Parathyroid adenoma (tissue), 2 donors: ENCODE data around the gene PTPRD.

Experiments
- H2AFZ ChIP-seq: fragments of 300-600 bp; sonication (generic); one replicate; pipeline ENCODE4 v1.7.0; 2017; ENCODE audit warnings: antibody characterized with exemption, mild to moderate bottlenecking
- H3K27ac ChIP-seq: fragments of 300-600 bp; sonication (generic); one replicate; pipeline ENCODE4 v1.7.0; 2017
- H3K27me3 ChIP-seq: fragments of 300-600 bp; sonication (generic); one replicate; pipeline ENCODE4 v1.7.0; 2017; ENCODE audit warnings: low read length; ENCODE audit not compliant: control insufficient read depth, insufficient read depth
- H3K36me3 ChIP-seq: fragments of 300-600 bp; sonication (generic); one replicate; pipeline ENCODE4 v1.7.0; 2017; ENCODE audit warnings: low read length; ENCODE audit not compliant: control insufficient read depth, insufficient read depth
- H3K4me1 ChIP-seq: fragments of 300-600 bp; sonication (generic); one replicate; pipeline ENCODE4 v1.7.0; 2017; ENCODE audit warnings: control low read depth
- H3K4me2 ChIP-seq: fragments of 300-600 bp; sonication (generic); one replicate; pipeline ENCODE4 v1.7.0; 2017; ENCODE audit warnings: low read length
- H3K4me3 ChIP-seq: fragments of 300-600 bp; sonication (generic); one replicate; pipeline ENCODE4 v1.7.0; 2017; ENCODE audit warnings: low read depth, low read length
- H3K79me2 ChIP-seq: fragments of 300-600 bp; sonication (generic); one replicate; pipeline ENCODE4 v1.7.0; 2017; ENCODE audit warnings: control low read depth
- H3K9ac ChIP-seq: fragments of 300-600 bp; sonication (generic); one replicate; pipeline ENCODE4 v1.7.0; 2017; ENCODE audit warnings: mild to moderate bottlenecking
- H3K9me3 ChIP-seq: fragments of 300-600 bp; sonication (generic); one replicate; pipeline ENCODE4 v1.7.0; 2017; ENCODE audit warnings: low read length; ENCODE audit not compliant: control insufficient read depth
- TF ChIP-seq, protein P1 (sequence below): fragments of 300-600 bp; sonication (generic); IDR thresholded peaks from one replicate; pipeline ENCODE4 v1.7.0; 2017; ENCODE audit warnings: antibody characterized with exemption, mild to moderate bottlenecking
- donor health status: primary hyperparathyroidism.

PTPRD gene

DNA sequence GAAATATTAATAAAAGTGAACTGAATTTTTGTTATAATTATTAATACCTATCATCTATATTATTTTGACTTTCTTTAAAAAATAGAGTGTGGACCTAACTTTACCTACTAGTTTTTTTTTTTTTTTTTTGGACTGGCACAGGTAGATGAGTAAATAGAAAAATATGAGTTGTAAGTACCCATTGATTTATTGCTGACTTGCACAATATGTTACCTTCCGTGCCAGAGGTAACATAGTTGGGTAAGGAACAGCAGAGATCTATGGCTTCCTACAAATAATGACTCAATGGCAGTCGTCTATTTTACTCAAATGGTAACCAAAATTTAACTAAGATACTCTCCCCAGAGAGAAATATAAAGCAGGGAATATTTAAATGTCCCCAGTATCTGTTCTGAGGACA lies 1212.8 kb downstream of the PTPRD start:
- no peak overlapping the region for H3K9ac ChIP-seq
- H3K36me3 ChIP-seq: no peaks in the 10 kb centered on the region
- no peak overlapping the region for H3K4me2 ChIP-seq
- no peak overlapping the region for H3K27ac ChIP-seq
- H3K79me2 ChIP-seq: no peaks in the 10 kb centered on the region
- H3K4me3 ChIP-seq: no peak overlapping the region
- TF ChIP-seq, protein P1, sequence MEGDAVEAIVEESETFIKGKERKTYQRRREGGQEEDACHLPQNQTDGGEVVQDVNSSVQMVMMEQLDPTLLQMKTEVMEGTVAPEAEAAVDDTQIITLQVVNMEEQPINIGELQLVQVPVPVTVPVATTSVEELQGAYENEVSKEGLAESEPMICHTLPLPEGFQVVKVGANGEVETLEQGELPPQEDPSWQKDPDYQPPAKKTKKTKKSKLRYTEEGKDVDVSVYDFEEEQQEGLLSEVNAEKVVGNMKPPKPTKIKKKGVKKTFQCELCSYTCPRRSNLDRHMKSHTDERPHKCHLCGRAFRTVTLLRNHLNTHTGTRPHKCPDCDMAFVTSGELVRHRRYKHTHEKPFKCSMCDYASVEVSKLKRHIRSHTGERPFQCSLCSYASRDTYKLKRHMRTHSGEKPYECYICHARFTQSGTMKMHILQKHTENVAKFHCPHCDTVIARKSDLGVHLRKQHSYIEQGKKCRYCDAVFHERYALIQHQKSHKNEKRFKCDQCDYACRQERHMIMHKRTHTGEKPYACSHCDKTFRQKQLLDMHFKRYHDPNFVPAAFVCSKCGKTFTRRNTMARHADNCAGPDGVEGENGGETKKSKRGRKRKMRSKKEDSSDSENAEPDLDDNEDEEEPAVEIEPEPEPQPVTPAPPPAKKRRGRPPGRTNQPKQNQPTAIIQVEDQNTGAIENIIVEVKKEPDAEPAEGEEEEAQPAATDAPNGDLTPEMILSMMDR: no peak
- no peaks in the 10 kb centered on the region for H3K27me3 ChIP-seq
- H3K4me1 ChIP-seq: no peaks in the 10 kb centered on the region
- no peaks in the 10 kb centered on the region for H3K9me3 ChIP-seq
- H2AFZ ChIP-seq: no peak overlapping the region

DNA sequence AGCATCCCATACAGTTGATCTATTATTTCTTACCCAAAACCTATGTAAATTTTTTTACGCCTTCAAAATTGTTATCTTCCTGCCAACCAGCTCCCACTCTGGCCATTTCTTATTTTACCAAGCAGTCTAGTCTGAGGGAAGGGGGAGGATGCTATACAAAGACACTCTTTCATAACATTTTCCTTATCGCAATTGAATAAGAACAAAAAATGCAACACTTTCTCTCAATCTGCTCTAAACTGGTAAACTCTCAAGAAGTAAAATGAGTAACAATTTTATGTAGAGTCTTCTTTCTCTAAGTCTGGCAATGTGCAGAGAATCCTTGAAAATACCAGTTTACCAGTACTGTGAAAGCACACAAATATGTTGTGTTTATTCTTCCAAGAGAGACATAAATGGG lies 1216.3 kb downstream of the PTPRD start:
- TF ChIP-seq, protein P1: no peak
- no peak overlapping the region for H3K27ac ChIP-seq
- no peak overlapping the region for H2AFZ ChIP-seq
- no peak overlapping the region for H3K4me2 ChIP-seq
- H3K79me2 ChIP-seq: no peaks in the 10 kb centered on the region
- no peaks in the 10 kb centered on the region for H3K36me3 ChIP-seq
- H3K4me1 ChIP-seq: no peaks in the 10 kb centered on the region
- H3K27me3 ChIP-seq: no peaks in the 10 kb centered on the region
- H3K9me3 ChIP-seq: no peaks in the 10 kb centered on the region
- H3K4me3 ChIP-seq: no peak overlapping the region
- H3K9ac ChIP-seq: no peak overlapping the region

DNA sequence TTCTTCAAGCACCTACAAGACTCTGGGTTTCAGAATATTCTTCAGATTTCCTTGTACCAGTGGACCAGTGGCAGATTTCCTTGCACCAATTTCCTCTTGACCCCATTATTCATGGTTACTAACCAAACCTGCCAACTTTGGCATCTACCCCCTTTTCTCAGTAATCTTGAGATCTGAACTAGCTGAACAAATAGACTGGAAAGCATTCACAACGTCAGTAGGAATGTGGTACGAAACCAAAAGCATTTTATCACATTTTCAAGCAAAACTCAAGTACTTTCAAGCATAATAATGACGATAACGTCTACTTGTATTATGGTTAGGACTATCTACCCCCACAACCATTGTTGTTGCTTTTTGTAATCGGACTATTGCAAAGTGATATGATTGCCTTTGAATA lies 1217.3 kb downstream of the PTPRD start:
- Histone ChIP-seq H3K9me3 (no peaks in the 10 kb centered on the region), H3K4me1 (no peaks in the 10 kb centered on the region), H3K9ac (no peak overlapping the region), H3K27ac (no peak overlapping the region), H2AFZ (no peak overlapping the region), H3K79me2 (no peaks in the 10 kb centered on the region), H3K4me2 (no peak overlapping the region), H3K4me3 (no peak overlapping the region), H3K27me3 (no peaks in the 10 kb centered on the region), H3K36me3 (no peaks in the 10 kb centered on the region)
- TF ChIP-seq, protein P1: no peak

DNA sequence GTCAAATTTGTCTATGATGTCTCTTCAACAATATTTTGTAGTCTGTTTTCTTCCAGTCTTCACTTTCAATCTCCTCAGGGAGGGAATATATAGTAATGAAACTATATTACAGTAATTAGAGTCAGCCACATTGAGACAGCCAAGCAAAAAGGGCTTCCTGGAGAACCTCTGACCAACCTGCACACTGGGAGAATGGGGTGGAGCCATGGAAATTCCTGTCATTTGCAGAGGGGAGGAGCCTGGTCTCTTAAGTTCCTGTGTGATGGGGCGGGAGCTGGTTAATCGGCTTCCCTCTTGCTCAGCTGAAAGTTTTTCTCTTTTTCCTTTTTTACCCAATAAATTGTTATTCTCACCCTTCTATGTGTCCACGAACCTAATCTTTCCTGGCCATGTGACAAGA lies 1220.0 kb downstream of the PTPRD start:
- Histone ChIP-seq H3K9me3 (no peaks in the 10 kb centered on the region), H3K79me2 (no peaks in the 10 kb centered on the region), H3K36me3 (no peaks in the 10 kb centered on the region), H3K4me1 (no peaks in the 10 kb centered on the region), H3K9ac (no peak overlapping the region), H3K4me2 (no peak overlapping the region), H2AFZ (no peak overlapping the region), H3K4me3 (no peak overlapping the region), H3K27me3 (no peaks in the 10 kb centered on the region), H3K27ac (no peak overlapping the region)
- TF ChIP-seq, protein P1: no peak

DNA sequence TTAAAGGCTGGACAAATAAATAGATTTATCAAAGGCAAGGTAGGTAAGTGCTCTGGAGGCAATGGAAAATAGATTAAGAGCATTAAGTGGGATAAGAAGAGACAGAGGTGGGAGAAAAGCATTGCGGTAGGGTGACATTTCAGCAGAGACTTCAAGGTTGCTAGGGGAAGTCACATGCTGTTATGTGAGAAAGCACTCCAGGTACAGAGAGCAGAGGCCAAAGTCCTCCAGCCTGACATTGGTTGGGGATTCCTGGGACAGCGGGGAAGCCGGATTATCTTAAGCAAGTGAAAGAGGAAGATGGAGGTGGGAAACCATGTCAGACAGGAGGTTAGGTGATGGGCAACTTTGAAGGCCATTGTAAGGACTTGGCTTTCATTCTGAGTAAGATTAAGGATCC lies 1222.9 kb downstream of the PTPRD start:
- no peak overlapping the region for H2AFZ ChIP-seq
- TF ChIP-seq, protein P1: no peak
- no peak overlapping the region for H3K4me3 ChIP-seq
- no peaks in the 10 kb centered on the region for H3K36me3 ChIP-seq
- H3K27me3 ChIP-seq: no peaks in the 10 kb centered on the region
- H3K9ac ChIP-seq: no peak overlapping the region
- H3K79me2 ChIP-seq: no peaks in the 10 kb centered on the region
- H3K9me3 ChIP-seq: no peaks in the 10 kb centered on the region
- no peaks in the 10 kb centered on the region for H3K4me1 ChIP-seq
- H3K27ac ChIP-seq: no peak overlapping the region
- H3K4me2 ChIP-seq: no peak overlapping the region
